ENCODE results near the gene OASL. TPM values are rescaled to one million over a fixed set of nuclear protein-coding genes. Genes with fewer than 3 reads are reported as not detected.

OASL gene
- total and polyA plus RNA-seq, 9 of the 15 experiments (the other 6 are each of a cell fraction or from before 2014, with no cell fraction given) = 0.14 TPM; not detected in 8

- H3K4me2 ChIP-seq (ENCODE audit: insufficient read depth, low read length) = no peak overlapping the region
- H3K9me3 ChIP-seq (replicated peaks; ENCODE audit: control insufficient read depth, insufficient read depth, low read depth, low read length) = no peaks in the 10 kb centered on the region
- no peaks in the 10 kb centered on the region for H3K36me3 ChIP-seq (ENCODE audit: control insufficient read depth, insufficient read depth, low read length)
- no peaks in the 10 kb centered on the region; the same call in 1 of the 2 replicates for H4K20me1 ChIP-seq (replicated peaks; ENCODE audit: control insufficient read depth, insufficient read depth, low read length)
- in situ Hi-C loops (cut with MboI) (no loop called here), intact Hi-C loops (cut with micrococcal nuclease) (no loop called here)
- H2AFZ ChIP-seq (ENCODE audit: low read depth, low read length) = no peak overlapping the region
- peaks cover 3% of the 10 kb centered on the region for H3K9me1 ChIP-seq (ENCODE audit: control insufficient read depth, insufficient read depth, low read length)
- CTCF ChIA-PET (ENCODE audit: low intra/inter-chr PET ratio) = no interaction called here
- no TSS peak for BruUV-seq (replicated peaks)
- DNase-seq (ENCODE audit: extremely low read depth in 1 of 4, low spot score in 3 of 4) (no peak), FAIRE-seq (no peak), ATAC-seq (peak; percentile 39; the same call in 2 of the 3 replicates)
- H3K4me3 ChIP-seq = no peak overlapping the region
- H3K27me3 ChIP-seq (ENCODE audit: control insufficient read depth in 2 of 2, insufficient read depth in 2 of 2, low read length in 2 of 2) = peaks cover 3 to 42% of the 10 kb centered on the region in 2 experiments; a peak in 2 of 5 replicates
- POLR2A ChIA-PET = interaction anchor here (0.8 to 2.2 kb wide), 2 partner anchors 13 to 778 kb away, joined by 3 to 8 read pairs; no protein-coding TSS in a partner anchor
- no peak overlapping the region for H3K27ac ChIP-seq (ENCODE audit: extremely low read depth, low read depth, low read length)
- no peaks in the 10 kb centered on the region for H3K79me2 ChIP-seq (ENCODE audit: control insufficient read depth, insufficient read depth, low read length)
- peaks cover 0 to 5% of the 10 kb centered on the region in 2 experiments; a peak in 1 of 5 replicates for H3K4me1 ChIP-seq (replicated peaks in 1 of 2; ENCODE audit: control insufficient read depth in 2 of 2, insufficient read depth in 2 of 2, low read length in 2 of 2)
- 8% methylated on average over 10 of the region's 11 CpGs for WGBS (ENCODE audit: insufficient coverage, low coverage, missing lambda C conversion rate)
- no peak overlapping the region for H3K9ac ChIP-seq (ENCODE audit: insufficient read depth in 1 of 2, low read depth in 2 of 2, low read length in 2 of 2)
- TF ChIP-seq HEY1 (CRISPR knock-in tag; IDR thresholded peaks at IDR 0.05; ENCODE audit: borderline replicate concordance) = no peak
- no peak for TF ChIP-seq RNF219 (CRISPR knock-in tag; IDR thresholded peaks at IDR 0.05)
- TF ChIP-seq UBTF (IDR thresholded peaks at IDR 0.05; ENCODE audit: borderline replicate concordance in 1 of 2, low read depth in 2 of 2, low read length in 2 of 2) = no peak
- no peak for TF ChIP-seq ARID3B (CRISPR knock-in tag; IDR thresholded peaks at IDR 0.05; ENCODE audit: borderline replicate concordance)
- TF ChIP-seq CBX2 (IDR thresholded peaks at IDR 0.05; ENCODE audit: insufficient read depth, low read length, poor library complexity, severe bottlenecking) = no peak
- no peak for TF ChIP-seq USF1 (CRISPR knock-in tag; IDR thresholded peaks at IDR 0.05)
- no peak for TF ChIP-seq TAF15 (IDR thresholded peaks at IDR 0.05; ENCODE audit: low read depth, low read length)
- TF ChIP-seq KHSRP (IDR thresholded peaks at IDR 0.05) = no peak
- no peak for TF ChIP-seq NKRF (IDR thresholded peaks at IDR 0.05; ENCODE audit: borderline replicate concordance)
- no peak for TF ChIP-seq RBM25 (IDR thresholded peaks at IDR 0.05; ENCODE audit: low read depth, low read length, severe bottlenecking)
- no peak for TF ChIP-seq STAT5B (CRISPR knock-in tag; IDR thresholded peaks at IDR 0.05)
- TF ChIP-seq NCOA1 (IDR thresholded peaks at IDR 0.05; ENCODE audit: low read depth) = no peak
- TF ChIP-seq ZNF707 (CRISPR knock-in tag; conservative IDR thresholded peaks at IDR 0.05) = no peak
Observed at GRCh38 chr12:120993496-120993895, 45.5 kb downstream of the OASL start.
